HepG2 (cell line): ENCODE results near the gene ZNF174. TPM values are rescaled to one million over a fixed set of nuclear protein-coding genes. Genes with fewer than 3 reads are reported as not detected.

ENCODE experiments used
- AHR ChIP-seq: IDR thresholded peaks from 2 replicates; pipeline ENCODE4 v1.6.1; 2018; ENCODE audit warnings: missing genetic modification reagents, missing compliant biosample characterization
- CBX1 ChIP-seq: IDR thresholded peaks from one replicate; pipeline ENCODE4 v1.6.1; 2016; ENCODE audit warnings: antibody characterized with exemption, low read depth
- FOXK2 ChIP-seq: fragments of 450-650 bp; IDR thresholded peaks from 2 replicates; pipeline ENCODE4 v1.6.1; 2016
- GATA4 ChIP-seq: sonication (generic); IDR thresholded peaks from 2 replicates; pipeline ENCODE4 v1.6.1; 2016; ENCODE audit warnings: antibody characterized with exemption, low read depth, borderline replicate concordance
- HNRNPUL1 ChIP-seq: fragments of 200-400 bp; formaldehyde crosslinking; IDR thresholded peaks from 2 replicates; pipeline ENCODE4 v1.6.1; 2017; ENCODE audit warnings: low read depth, mild to moderate bottlenecking, low read length, moderate library complexity
- KDM5B ChIP-seq: sonication (generic); formaldehyde crosslinking; IDR thresholded peaks from 2 replicates; pipeline ENCODE4 v1.4.0; 2020; ENCODE audit warnings: missing genetic modification reagents, mild to moderate bottlenecking, borderline replicate concordance
- KLF6 ChIP-seq: IDR thresholded peaks from 2 replicates; pipeline ENCODE4 v1.8.0; 2016; ENCODE audit warnings: missing biosample characterization, missing genetic modification reagents
- MED8 ChIP-seq: sonication (generic); formaldehyde crosslinking; IDR thresholded peaks from 2 replicates; pipeline ENCODE4 v1.8.1; 2023; ENCODE audit warnings: mild to moderate bottlenecking, missing genetic modification reagents; ENCODE audit not compliant: insufficient replicate concordance
- NONO ChIP-seq, 2 experiments: fragments of 450-650 bp in 1 of 2; sonication (generic) in 1 of 2; formaldehyde crosslinking in 1 of 2; IDR thresholded peaks in 1 of 2; conservative IDR thresholded peaks in 1 of 2; 2 replicates each; pipeline versions ENCODE4 v1.6.1 to v1.8.0; 2017 to 2022; ENCODE audit warnings: mild to moderate bottlenecking in 1 of 2, missing genetic modification reagents in 1 of 2, moderate library complexity in 1 of 2
- PBX2 ChIP-seq: IDR thresholded peaks from 2 replicates; pipeline ENCODE4 v1.6.1; 2016; ENCODE audit warnings: control low read depth
- RELA ChIP-seq: sonication (generic); formaldehyde crosslinking; IDR thresholded peaks from 2 replicates; pipeline ENCODE4 v1.4.0; 2020; ENCODE audit warnings: missing genetic modification reagents
- RXRB ChIP-seq: IDR thresholded peaks from 2 replicates; pipeline ENCODE4 v1.6.1; 2016; ENCODE audit warnings: borderline replicate concordance, missing genetic modification reagents, missing compliant biosample characterization
- SNAI1 ChIP-seq: sonication (generic); formaldehyde crosslinking; IDR thresholded peaks from 2 replicates; pipeline ENCODE4 v1.5.0; 2020; ENCODE audit warnings: mild to moderate bottlenecking, missing genetic modification reagents, borderline replicate concordance
- SRSF1 ChIP-seq: fragments of 200-400 bp; formaldehyde crosslinking; optimal IDR thresholded peaks from 2 replicates; pipeline ENCODE3; 2017; ENCODE audit warnings: mild to moderate bottlenecking, low read depth, low read length, moderate library complexity
- TBL1XR1 ChIP-seq: fragments of 150-350 bp; IDR thresholded peaks from 2 replicates; pipeline ENCODE4 v1.6.1; 2014; ENCODE audit warnings: borderline replicate concordance, low read length; ENCODE audit not compliant: partially characterized antibody
- TFDP2 ChIP-seq: sonication (generic); formaldehyde crosslinking; IDR thresholded peaks from 2 replicates; pipeline ENCODE4 v1.4.0; 2020; ENCODE audit warnings: missing genetic modification reagents
- ZNF335 ChIP-seq: sonication (generic); formaldehyde crosslinking; IDR thresholded peaks from 2 replicates; pipeline ENCODE4 v1.4.0; 2020; ENCODE audit warnings: missing genetic modification reagents
- ZNF577 ChIP-seq: sonication (generic); formaldehyde crosslinking; IDR thresholded peaks from 2 replicates; pipeline ENCODE4 v1.4.0; 2020; ENCODE audit warnings: mild to moderate bottlenecking, low read depth, missing genetic modification reagents, borderline replicate concordance
- ZNF761 ChIP-seq: sonication (generic); formaldehyde crosslinking; conservative IDR thresholded peaks from 2 replicates; pipeline ENCODE4 v1.4.0; 2020; ENCODE audit warnings: mild to moderate bottlenecking, missing genetic modification reagents
- ZNF83 ChIP-seq: sonication (generic); formaldehyde crosslinking; IDR thresholded peaks from 2 replicates; pipeline ENCODE4 v1.4.0; 2020; ENCODE audit warnings: missing genetic modification reagents, mild to moderate bottlenecking, borderline replicate concordance
- ZNF878 ChIP-seq: sonication (generic); formaldehyde crosslinking; IDR thresholded peaks from 2 replicates; pipeline ENCODE4 v1.8.1; 2023; ENCODE audit warnings: mild to moderate bottlenecking, missing genetic modification reagents, moderate library complexity
- polyA plus RNA-seq, 8 experiments: library from polyadenylated mRNA; depleted of rRNA in 3 of 8; stranded (reverse) in 7 of 8; unstranded in 1 of 8; fragments of >200 nt; fragmentation: Illumina TruSeq in 4 of 8; extraction: Trizol in 4 of 8; gene quantifications; 2 replicates each; pipeline versions ENCODE4 v1.2.1 to v1.2.3, GENCODE V29; 2011 to 2016; ENCODE audit warnings: low read depth in 4 of 8, missing spikeins in 1 of 8, mixed read lengths in 1 of 8; ENCODE audit not compliant: insufficient read depth in 1 of 8
- total RNA-seq, 5 experiments: library from RNA; depleted of rRNA; stranded (reverse); fragments of >200 nt; fragmentation: Illumina TruSeq; extraction: Trizol; gene quantifications; 2 replicates each; pipeline ENCODE4 v1.2.3, GENCODE V29; 2016; ENCODE audit warnings: low read depth in 1 of 5
- TF ChIP-seq, protein P1 (sequence below): sonication (generic); formaldehyde crosslinking; IDR thresholded peaks from 2 replicates; pipeline ENCODE4 v1.4.0; 2020; ENCODE audit warnings: mild to moderate bottlenecking, low read depth, missing genetic modification reagents
- TF ChIP-seq, protein P2 (sequence below): sonication (generic); formaldehyde crosslinking; IDR thresholded peaks from 2 replicates; pipeline ENCODE4 v1.5.0; 2020; ENCODE audit warnings: missing genetic modification reagents

ZNF174 gene
- total and polyA plus RNA-seq, 2 of the 13 experiments (the other 11 are each of a cell fraction or from before 2014, with no cell fraction given) = 8.3 to 10.6 TPM

DNA sequence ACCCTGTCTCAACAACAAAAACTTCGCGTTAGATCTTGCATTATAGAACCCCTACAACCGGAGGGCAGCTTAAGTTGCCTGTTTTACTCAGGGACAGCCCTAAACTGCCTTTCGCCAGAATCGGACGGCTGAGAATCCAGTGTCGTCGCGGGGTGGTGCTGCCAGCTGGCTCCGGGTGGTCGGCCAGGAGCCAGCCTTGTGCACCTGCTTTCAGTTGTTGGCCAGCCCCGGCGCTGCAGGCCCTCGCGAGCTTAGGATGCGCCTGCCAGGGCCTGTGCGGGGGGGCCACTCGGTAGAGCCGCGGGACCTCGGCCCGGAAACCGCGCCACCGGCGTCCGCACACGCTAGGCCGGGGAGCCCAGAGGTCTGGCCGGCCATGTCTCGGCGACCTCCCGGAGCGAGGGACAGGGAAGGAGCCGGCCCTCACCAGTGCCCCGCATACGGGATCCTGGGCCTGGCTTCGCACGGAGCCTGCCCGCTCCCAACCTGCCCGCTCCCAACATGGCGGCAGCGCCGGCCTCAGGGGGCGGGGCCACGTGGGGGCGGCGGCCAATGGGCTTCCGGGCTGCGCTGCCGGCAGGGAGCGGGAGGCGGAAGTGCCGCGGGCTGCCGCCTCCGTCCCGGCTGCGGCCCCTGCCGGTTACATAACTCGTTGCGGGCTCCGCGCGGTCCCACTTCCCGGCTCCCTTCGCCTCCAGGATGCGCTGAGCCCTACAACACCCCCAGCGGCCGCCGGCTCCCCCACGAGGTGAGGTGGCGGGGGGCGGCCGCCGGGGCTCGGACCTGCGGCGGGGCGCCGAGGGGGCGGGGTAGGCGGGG is 56.6 kb downstream of the ZNF174 start (continued):
- no peak for TF ChIP-seq ZNF335 (CRISPR knock-in tag)
- peak; percentile 73; the same call in 1 of the 2 replicates for TF ChIP-seq ZNF577 (CRISPR knock-in tag)
- no peak for TF ChIP-seq SNAI1 (CRISPR knock-in tag)
- TF ChIP-seq AHR (CRISPR knock-in tag) = peak; percentile 53; the same call in 1 of the 2 replicates
- TF ChIP-seq TFDP2 (CRISPR knock-in tag) = peak; percentile 83
- peak; percentile 68; the same call in 1 of the 2 replicates for TF ChIP-seq KLF6 (CRISPR knock-in tag)
- peak; percentile 62 for TF ChIP-seq CBX1
- peak; percentile 20; the same call in 1 of the 2 replicates for TF ChIP-seq RXRB (CRISPR knock-in tag)
- peak; percentile 45; the same call in 1 of the 2 replicates for TF ChIP-seq RELA (CRISPR knock-in tag)
- TF ChIP-seq, protein P1, sequence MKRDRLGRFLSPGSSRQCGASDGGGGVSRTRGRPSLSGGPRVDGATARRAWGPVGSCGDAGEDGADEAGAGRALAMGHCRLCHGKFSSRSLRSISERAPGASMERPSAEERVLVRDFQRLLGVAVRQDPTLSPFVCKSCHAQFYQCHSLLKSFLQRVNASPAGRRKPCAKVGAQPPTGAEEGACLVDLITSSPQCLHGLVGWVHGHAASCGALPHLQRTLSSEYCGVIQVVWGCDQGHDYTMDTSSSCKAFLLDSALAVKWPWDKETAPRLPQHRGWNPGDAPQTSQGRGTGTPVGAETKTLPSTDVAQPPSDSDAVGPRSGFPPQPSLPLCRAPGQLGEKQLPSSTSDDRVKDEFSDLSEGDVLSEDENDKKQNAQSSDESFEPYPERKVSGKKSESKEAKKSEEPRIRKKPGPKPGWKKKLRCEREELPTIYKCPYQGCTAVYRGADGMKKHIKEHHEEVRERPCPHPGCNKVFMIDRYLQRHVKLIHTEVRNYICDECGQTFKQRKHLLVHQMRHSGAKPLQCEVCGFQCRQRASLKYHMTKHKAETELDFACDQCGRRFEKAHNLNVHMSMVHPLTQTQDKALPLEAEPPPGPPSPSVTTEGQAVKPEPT (CRISPR knock-in tag) = peak; percentile 72; the same call in 1 of the 2 replicates
- TF ChIP-seq NONO (IDR thresholded peaks at IDR 0.05) = no peak
- peak; percentile 75; the same call in 1 of the 2 replicates for TF ChIP-seq NONO (CRISPR knock-in tag; conservative IDR thresholded peaks at IDR 0.05)
- no peak for TF ChIP-seq FOXK2
- TF ChIP-seq, protein P2, sequence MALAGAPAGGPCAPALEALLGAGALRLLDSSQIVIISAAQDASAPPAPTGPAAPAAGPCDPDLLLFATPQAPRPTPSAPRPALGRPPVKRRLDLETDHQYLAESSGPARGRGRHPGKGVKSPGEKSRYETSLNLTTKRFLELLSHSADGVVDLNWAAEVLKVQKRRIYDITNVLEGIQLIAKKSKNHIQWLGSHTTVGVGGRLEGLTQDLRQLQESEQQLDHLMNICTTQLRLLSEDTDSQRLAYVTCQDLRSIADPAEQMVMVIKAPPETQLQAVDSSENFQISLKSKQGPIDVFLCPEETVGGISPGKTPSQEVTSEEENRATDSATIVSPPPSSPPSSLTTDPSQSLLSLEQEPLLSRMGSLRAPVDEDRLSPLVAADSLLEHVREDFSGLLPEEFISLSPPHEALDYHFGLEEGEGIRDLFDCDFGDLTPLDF = peak; percentile 86
- TF ChIP-seq ZNF761 = peak; percentile 96
- peak; percentile 92; the same call in 1 of the 2 replicates for TF ChIP-seq KDM5B (CRISPR knock-in tag)
- peak; percentile 77 for TF ChIP-seq SRSF1
- 0 out of 2 replicates have a peak, but pooled peaks have one; percentile 66 for TF ChIP-seq HNRNPUL1
- TF ChIP-seq GATA4 = peak; percentile 30; the same call in 1 of the 2 replicates
- 0 out of 2 replicates have a peak, but pooled peaks have one; percentile 54 for TF ChIP-seq ZNF83 (CRISPR knock-in tag)
- no peak for TF ChIP-seq ZNF878 (CRISPR knock-in tag)
- peak; percentile 45 for TF ChIP-seq MED8 (CRISPR knock-in tag)
- TF ChIP-seq TBL1XR1 = peak; percentile 32
- TF ChIP-seq PBX2 (CRISPR knock-in tag) = 0 out of 2 replicates have a peak, but pooled peaks have one; percentile 5
